Hepatocyte (in vitro differentiated cells): Measurements from ENCODE around the gene MAGI1.

Source experiments
- EZH2 ChIP-seq: fragments of 200-600 bp; sonication (generic); IDR thresholded peaks from 2 replicates; pipeline ENCODE4 v1.6.1; 2016; ENCODE audit warnings: antibody characterized with exemption, mild to moderate bottlenecking, borderline replicate concordance
- TF ChIP-seq, protein P1 (sequence below): fragments of 200-600 bp; sonication (generic); IDR thresholded peaks from 2 replicates; pipeline ENCODE4 v1.5.1; 2016; ENCODE audit warnings: antibody characterized with exemption, mild to moderate bottlenecking; ENCODE audit not compliant: poor library complexity

DNA sequence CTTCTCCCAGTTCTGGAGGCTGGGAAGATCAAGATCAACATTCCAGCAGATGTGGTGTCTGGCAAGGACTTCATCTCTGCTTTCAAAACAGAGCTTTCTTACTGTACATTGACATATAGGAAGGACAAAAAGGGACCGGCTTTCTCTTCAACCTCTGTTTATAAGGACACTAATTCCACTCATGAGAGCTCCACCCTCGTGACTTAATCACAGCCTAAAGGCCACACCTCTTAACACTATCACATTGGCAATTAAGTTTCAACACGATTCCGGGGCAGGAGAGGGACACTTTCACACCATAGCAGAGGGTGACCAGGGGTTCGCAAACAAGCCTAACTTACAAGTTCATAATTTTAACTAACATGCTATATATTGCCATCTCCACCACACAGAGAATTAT is 231.5 kb downstream of the MAGI1 start:
- TF ChIP-seq, protein P1, sequence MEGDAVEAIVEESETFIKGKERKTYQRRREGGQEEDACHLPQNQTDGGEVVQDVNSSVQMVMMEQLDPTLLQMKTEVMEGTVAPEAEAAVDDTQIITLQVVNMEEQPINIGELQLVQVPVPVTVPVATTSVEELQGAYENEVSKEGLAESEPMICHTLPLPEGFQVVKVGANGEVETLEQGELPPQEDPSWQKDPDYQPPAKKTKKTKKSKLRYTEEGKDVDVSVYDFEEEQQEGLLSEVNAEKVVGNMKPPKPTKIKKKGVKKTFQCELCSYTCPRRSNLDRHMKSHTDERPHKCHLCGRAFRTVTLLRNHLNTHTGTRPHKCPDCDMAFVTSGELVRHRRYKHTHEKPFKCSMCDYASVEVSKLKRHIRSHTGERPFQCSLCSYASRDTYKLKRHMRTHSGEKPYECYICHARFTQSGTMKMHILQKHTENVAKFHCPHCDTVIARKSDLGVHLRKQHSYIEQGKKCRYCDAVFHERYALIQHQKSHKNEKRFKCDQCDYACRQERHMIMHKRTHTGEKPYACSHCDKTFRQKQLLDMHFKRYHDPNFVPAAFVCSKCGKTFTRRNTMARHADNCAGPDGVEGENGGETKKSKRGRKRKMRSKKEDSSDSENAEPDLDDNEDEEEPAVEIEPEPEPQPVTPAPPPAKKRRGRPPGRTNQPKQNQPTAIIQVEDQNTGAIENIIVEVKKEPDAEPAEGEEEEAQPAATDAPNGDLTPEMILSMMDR, result no peak
- no peak for TF ChIP-seq EZH2
